ENCODE data around the gene EFNB2.

EFNB2 gene

DNA sequence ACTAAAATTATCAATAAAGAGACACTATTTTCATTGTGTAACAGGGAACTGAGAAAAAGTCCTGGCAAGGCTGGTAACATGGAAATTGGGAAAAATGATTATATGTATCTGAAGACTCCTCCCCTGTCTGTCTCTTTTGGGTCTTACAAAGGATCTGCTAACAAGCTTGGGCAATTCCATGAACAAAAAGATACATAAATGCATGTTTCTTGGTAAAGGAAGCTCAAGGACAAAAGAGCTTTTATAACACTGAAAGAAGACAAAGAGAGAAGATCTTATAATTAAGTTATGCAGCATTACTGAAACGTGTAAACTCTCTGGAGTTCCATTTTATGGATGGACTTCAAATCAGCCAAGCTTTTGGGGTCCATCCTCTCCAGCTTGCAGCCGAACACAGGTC, 29.2 kb downstream of the EFNB2 start:
- peaks cover 0 to 11% of the 10 kb centered on the region in 2 experiments for H3K36me3 ChIP-seq (ENCODE audit: control insufficient read depth in 1 of 2, insufficient read depth in 2 of 2, low read depth in 1 of 2, low read length in 2 of 2)
- no peak overlapping the region for H2BK5ac ChIP-seq (ENCODE audit: low read depth, low read length, poor library complexity, severe bottlenecking)
- no peak for DNase-seq
- H4K8ac ChIP-seq (ENCODE audit: low read length) = no peak overlapping the region
- H3K14ac ChIP-seq (ENCODE audit: low read length in 2 of 2) = no peak overlapping the region
- H3K4me3 ChIP-seq (ENCODE audit: insufficient read depth in 1 of 2, low read depth in 1 of 2, low read length in 2 of 2) = no peak overlapping the region
- no peak overlapping the region for H3K9ac ChIP-seq (ENCODE audit: low read length)
- WGBS = 100% methylated on average over 1 of the region's 2 CpGs
- no peak overlapping the region for H2BK12ac ChIP-seq (ENCODE audit: low read length in 2 of 2)
- H3K27ac ChIP-seq (ENCODE audit: low read length, poor library complexity, severe bottlenecking) = no peak overlapping the region
- H2AK5ac ChIP-seq (ENCODE audit: low read length, severe bottlenecking) = no peak overlapping the region
- no peak overlapping the region for H2AFZ ChIP-seq (ENCODE audit: low read depth, low read length)
- H3K27me3 ChIP-seq (ENCODE audit: control insufficient read depth in 1 of 2, insufficient read depth in 1 of 2, low read length in 2 of 2) = no peaks in the 10 kb centered on the region
- no peak overlapping the region for H3K18ac ChIP-seq (ENCODE audit: low read depth in 1 of 2, low read length in 2 of 2)
- no peak overlapping the region for H2BK120ac ChIP-seq (ENCODE audit: low read depth, low read length)
- no peak overlapping the region for H3K23ac ChIP-seq (ENCODE audit: low read length in 2 of 2)
- H3K4me1 ChIP-seq (ENCODE audit: control insufficient read depth, insufficient read depth, low read depth, low read length) = peaks cover 4% of the 10 kb centered on the region
- H3K4me2 ChIP-seq (ENCODE audit: low read length, poor library complexity, severe bottlenecking) = no peak overlapping the region
- no peak overlapping the region for H4K91ac ChIP-seq (ENCODE audit: low read length)
- peaks cover 19% of the 10 kb centered on the region for H3K79me1 ChIP-seq (replicated peaks; ENCODE audit: low read length, poor library complexity, severe bottlenecking)
- no peak overlapping the region for H3K4ac ChIP-seq (ENCODE audit: low read depth in 1 of 2, low read length in 2 of 2)
- H3K9me3 ChIP-seq (ENCODE audit: control insufficient read depth, low read length) = no peaks in the 10 kb centered on the region
- no peak overlapping the region for H2BK15ac ChIP-seq (ENCODE audit: low read depth, poor library complexity, severe bottlenecking)

DNA sequence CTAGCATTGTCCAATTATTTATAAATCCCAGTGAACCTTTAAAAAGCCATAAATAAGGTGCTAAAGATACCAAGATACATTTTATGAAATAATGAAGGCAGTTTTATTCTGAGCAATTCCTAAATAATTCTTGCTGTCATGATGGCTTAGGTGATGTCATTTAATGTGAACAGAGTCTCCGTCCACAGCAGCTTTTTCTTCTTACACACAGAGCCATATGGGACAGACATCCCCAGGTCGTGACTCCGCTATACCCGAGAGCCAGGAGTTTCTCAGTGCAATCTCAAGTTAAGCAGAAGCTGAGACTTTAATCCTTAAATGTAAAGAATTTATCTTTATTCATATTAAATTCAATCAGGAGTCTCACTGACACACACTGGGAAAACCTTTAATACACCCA, 29.7 kb downstream of the EFNB2 start:
- no peak overlapping the region for H2BK15ac ChIP-seq (ENCODE audit: low read depth, poor library complexity, severe bottlenecking)
- H2AFZ ChIP-seq (ENCODE audit: low read depth, low read length) = no peak overlapping the region
- H2BK120ac ChIP-seq (ENCODE audit: low read depth, low read length) = no peak overlapping the region
- no peak overlapping the region for H3K14ac ChIP-seq (ENCODE audit: low read length in 2 of 2)
- H2BK12ac ChIP-seq (ENCODE audit: low read length in 2 of 2) = no peak overlapping the region
- no peak overlapping the region for H4K91ac ChIP-seq (ENCODE audit: low read length)
- H3K4me1 ChIP-seq (ENCODE audit: control insufficient read depth, insufficient read depth, low read depth, low read length) = peaks cover 3% of the 10 kb centered on the region
- no peak overlapping the region for H3K4me2 ChIP-seq (ENCODE audit: low read length, poor library complexity, severe bottlenecking)
- H3K4me3 ChIP-seq (ENCODE audit: insufficient read depth in 1 of 2, low read depth in 1 of 2, low read length in 2 of 2) = no peak overlapping the region
- no peak overlapping the region for H3K9ac ChIP-seq (ENCODE audit: low read length)
- H3K23ac ChIP-seq (ENCODE audit: low read length in 2 of 2) = no peak overlapping the region
- H3K4ac ChIP-seq (ENCODE audit: low read depth in 1 of 2, low read length in 2 of 2) = no peak overlapping the region
- 89% methylated on average over 1 of the region's 4 CpGs for WGBS
- no peak overlapping the region for H3K27ac ChIP-seq (ENCODE audit: low read length, poor library complexity, severe bottlenecking)
- no peak overlapping the region for H2BK5ac ChIP-seq (ENCODE audit: low read depth, low read length, poor library complexity, severe bottlenecking)
- H3K18ac ChIP-seq (ENCODE audit: low read depth in 1 of 2, low read length in 2 of 2) = no peak overlapping the region
- no peaks in the 10 kb centered on the region for H3K9me3 ChIP-seq (ENCODE audit: control insufficient read depth, low read length)
- peaks cover 19% of the 10 kb centered on the region for H3K79me1 ChIP-seq (replicated peaks; ENCODE audit: low read length, poor library complexity, severe bottlenecking)
- DNase-seq = no peak
- no peak overlapping the region for H4K8ac ChIP-seq (ENCODE audit: low read length)
- H3K36me3 ChIP-seq (ENCODE audit: control insufficient read depth in 1 of 2, insufficient read depth in 2 of 2, low read depth in 1 of 2, low read length in 2 of 2) = peaks cover 0 to 8% of the 10 kb centered on the region in 2 experiments
- no peak overlapping the region for H2AK5ac ChIP-seq (ENCODE audit: low read length, severe bottlenecking)
- no peaks in the 10 kb centered on the region for H3K27me3 ChIP-seq (ENCODE audit: control insufficient read depth in 1 of 2, insufficient read depth in 1 of 2, low read length in 2 of 2)

GRCh38 chr13:106505295-106505694, 30.2 kb downstream of the EFNB2 start:
- Histone ChIP-seq H3K23ac (ENCODE audit: low read length in 2 of 2) (no peak overlapping the region), H3K79me1 (replicated peaks; ENCODE audit: low read length, poor library complexity, severe bottlenecking) (peaks cover 15% of the 10 kb centered on the region), H2AK5ac (ENCODE audit: low read length, severe bottlenecking) (no peak overlapping the region), H4K8ac (ENCODE audit: low read length) (no peak overlapping the region), H2BK120ac (ENCODE audit: low read depth, low read length) (no peak overlapping the region), H3K18ac (ENCODE audit: low read depth in 1 of 2, low read length in 2 of 2) (no peak overlapping the region), H2BK5ac (ENCODE audit: low read depth, low read length, poor library complexity, severe bottlenecking) (no peak overlapping the region), H3K14ac (ENCODE audit: low read length in 2 of 2) (no peak overlapping the region), H3K9me3 (ENCODE audit: control insufficient read depth, low read length) (no peaks in the 10 kb centered on the region), H4K91ac (ENCODE audit: low read length) (no peak overlapping the region), H3K4ac (ENCODE audit: low read depth in 1 of 2, low read length in 2 of 2) (no peak overlapping the region), H3K9ac (ENCODE audit: low read length) (no peak overlapping the region), H3K27ac (ENCODE audit: low read length, poor library complexity, severe bottlenecking) (no peak overlapping the region), H3K4me1 (ENCODE audit: control insufficient read depth, insufficient read depth, low read depth, low read length) (peaks cover 3% of the 10 kb centered on the region), H2BK15ac (ENCODE audit: low read depth, poor library complexity, severe bottlenecking) (no peak overlapping the region), H3K27me3 (ENCODE audit: control insufficient read depth in 1 of 2, insufficient read depth in 1 of 2, low read length in 2 of 2) (no peaks in the 10 kb centered on the region), H2BK12ac (ENCODE audit: low read length in 2 of 2) (no peak overlapping the region), H3K4me3 (ENCODE audit: insufficient read depth in 1 of 2, low read depth in 1 of 2, low read length in 2 of 2) (no peak overlapping the region), H3K4me2 (ENCODE audit: low read length, poor library complexity, severe bottlenecking) (no peak overlapping the region), H2AFZ (ENCODE audit: low read depth, low read length) (no peak overlapping the region), H3K36me3 (ENCODE audit: control insufficient read depth in 1 of 2, insufficient read depth in 2 of 2, low read depth in 1 of 2, low read length in 2 of 2) (peaks cover 0 to 4% of the 10 kb centered on the region in 2 experiments)
- 100% methylated on average over 3 of the region's 4 CpGs for WGBS
- DNase-seq = no peak

- no peak overlapping the region for H2BK12ac ChIP-seq (ENCODE audit: low read length in 2 of 2)
- no peak overlapping the region for H2BK5ac ChIP-seq (ENCODE audit: low read depth, low read length, poor library complexity, severe bottlenecking)
- H3K27ac ChIP-seq (ENCODE audit: low read length, poor library complexity, severe bottlenecking) = no peak overlapping the region
- H4K8ac ChIP-seq (ENCODE audit: low read length) = no peak overlapping the region
- H3K9me3 ChIP-seq (ENCODE audit: control insufficient read depth, low read length) = no peaks in the 10 kb centered on the region
- WGBS = 97% methylated on average over 8 of the region's 9 CpGs
- no peak overlapping the region for H3K9ac ChIP-seq (ENCODE audit: low read length)
- H2BK120ac ChIP-seq (ENCODE audit: low read depth, low read length) = no peak overlapping the region
- no peak overlapping the region for H2AFZ ChIP-seq (ENCODE audit: low read depth, low read length)
- peaks cover 3% of the 10 kb centered on the region for H3K4me1 ChIP-seq (ENCODE audit: control insufficient read depth, insufficient read depth, low read depth, low read length)
- no peaks in the 10 kb centered on the region for H3K27me3 ChIP-seq (ENCODE audit: control insufficient read depth in 1 of 2, insufficient read depth in 1 of 2, low read length in 2 of 2)
- H3K18ac ChIP-seq (ENCODE audit: low read depth in 1 of 2, low read length in 2 of 2) = no peak overlapping the region
- DNase-seq = no peak
- no peak overlapping the region for H3K4me3 ChIP-seq (ENCODE audit: insufficient read depth in 1 of 2, low read depth in 1 of 2, low read length in 2 of 2)
- H3K79me1 ChIP-seq (replicated peaks; ENCODE audit: low read length, poor library complexity, severe bottlenecking) = peaks cover 15% of the 10 kb centered on the region
- peaks cover 0 to 3% of the 10 kb centered on the region in 2 experiments for H3K36me3 ChIP-seq (ENCODE audit: control insufficient read depth in 1 of 2, insufficient read depth in 2 of 2, low read depth in 1 of 2, low read length in 2 of 2)
- H2AK5ac ChIP-seq (ENCODE audit: low read length, severe bottlenecking) = no peak overlapping the region
- H3K14ac ChIP-seq (ENCODE audit: low read length in 2 of 2) = no peak overlapping the region
- H2BK15ac ChIP-seq (ENCODE audit: low read depth, poor library complexity, severe bottlenecking) = no peak overlapping the region
- no peak overlapping the region for H3K4me2 ChIP-seq (ENCODE audit: low read length, poor library complexity, severe bottlenecking)
- H4K91ac ChIP-seq (ENCODE audit: low read length) = no peak overlapping the region
- H3K23ac ChIP-seq (ENCODE audit: low read length in 2 of 2) = no peak overlapping the region
- H3K4ac ChIP-seq (ENCODE audit: low read depth in 1 of 2, low read length in 2 of 2) = no peak overlapping the region
These were observed 31.6 kb downstream of the EFNB2 start for GRCh38 chr13:106503730-106504453.

Data from mesenchymal stem cell (in vitro differentiated cells and primary cell).